Fibroblast of peridontal ligament (primary cell): ENCODE measurements around the gene TPRG1.

Source experiments
- DNase-seq: peaks from one replicate; pipeline ENCODE4 v3.0.0-alpha.2; 2010; ENCODE audit errors: extremely low read depth

TPRG1 gene

GRCh38 chr3:189229196-189229828, 57.5 kb downstream of the TPRG1 start:
- no peak for DNase-seq

GRCh38 chr3:189232790-189233189, 61.0 kb downstream of the TPRG1 start:
- no peak for DNase-seq

GRCh38 chr3:189233225-189233858, 61.6 kb downstream of the TPRG1 start:
- peak; percentile 83 for DNase-seq

- DNase-seq, result no peak
These were observed 63.4 kb downstream of the TPRG1 start for GRCh38 chr3:189235214-189235613.

GRCh38 chr3:189236352-189236751, 64.6 kb downstream of the TPRG1 start:
- no peak for DNase-seq

GRCh38 chr3:189237526-189237925, 65.8 kb downstream of the TPRG1 start:
- DNase-seq, result no peak

- no peak for DNase-seq
These were observed 66.3 kb downstream of the TPRG1 start for GRCh38 chr3:189238071-189238470.

GRCh38 chr3:189239616-189240015, 67.8 kb downstream of the TPRG1 start:
- DNase-seq, result no peak

GRCh38 chr3:189249987-189250386, 78.2 kb downstream of the TPRG1 start:
- DNase-seq, result no peak

- DNase-seq, result no peak
These were observed 86.5 kb downstream of the TPRG1 start for GRCh38 chr3:189258261-189258660.

- DNase-seq, result no peak
These were observed 89.1 kb downstream of the TPRG1 start for GRCh38 chr3:189260556-189261493.

GRCh38 chr3:189262746-189263145, 91.0 kb downstream of the TPRG1 start:
- no peak for DNase-seq

GRCh38 chr3:189267981-189268613, 96.3 kb downstream of the TPRG1 start:
- DNase-seq, result peak; percentile 13

GRCh38 chr3:189269365-189269764, 97.6 kb downstream of the TPRG1 start:
- peak; percentile 57 for DNase-seq

GRCh38 chr3:189270248-189270832, 98.6 kb downstream of the TPRG1 start:
- DNase-seq, result peak; percentile 87

- no peak for DNase-seq
These were observed 100.8 kb downstream of the TPRG1 start for GRCh38 chr3:189272500-189273119.

GRCh38 chr3:189273736-189274135, 102.0 kb downstream of the TPRG1 start:
- DNase-seq, result no peak

- DNase-seq, result no peak
These were observed 103.4 kb downstream of the TPRG1 start for GRCh38 chr3:189275182-189275581.

GRCh38 chr3:189275852-189276251, 104.1 kb downstream of the TPRG1 start:
- DNase-seq, result no peak

- DNase-seq, result peak; percentile 90
These were observed 104.9 kb downstream of the TPRG1 start for GRCh38 chr3:189276444-189277219.
